HT1080 (cell line): ENCODE measurements around the gene XAF1. TPM values are rescaled to one million over a fixed set of nuclear protein-coding genes. Genes with fewer than 3 reads are reported as not detected.
"Not testable (repeated sequence)": the region's sequence is repeated elsewhere in the genome, so short reads cannot be mapped to it uniquely, and the experiment has no call there.

Source experiments
- DNase-seq: peaks from one replicate; pipeline ENCODE4 v3.0.0-alpha.2; 2015; ENCODE audit warnings: low read depth
- polyA plus RNA-seq, 2 experiments: library from polyadenylated mRNA; depleted of rRNA; stranded (reverse); fragments of >200 nt; gene quantifications; 2 replicates each; pipeline ENCODE4 v1.2.3, GENCODE V29; 2015
- total RNA-seq: library from RNA; depleted of rRNA; stranded (reverse); fragments of >200 nt; shearing (Covaris generic); gene quantifications from 2 replicates; pipeline ENCODE4 v1.2.3, GENCODE V29; 2014; rRNA removed

XAF1 gene, protein sequence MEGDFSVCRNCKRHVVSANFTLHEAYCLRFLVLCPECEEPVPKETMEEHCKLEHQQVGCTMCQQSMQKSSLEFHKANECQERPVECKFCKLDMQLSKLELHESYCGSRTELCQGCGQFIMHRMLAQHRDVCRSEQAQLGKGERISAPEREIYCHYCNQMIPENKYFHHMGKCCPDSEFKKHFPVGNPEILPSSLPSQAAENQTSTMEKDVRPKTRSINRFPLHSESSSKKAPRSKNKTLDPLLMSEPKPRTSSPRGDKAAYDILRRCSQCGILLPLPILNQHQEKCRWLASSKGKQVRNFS
- total RNA-seq = not detected in 2 replicates
- 0.10 and 0.29 TPM in 2 replicates for polyA plus RNA-seq (2015; cell fraction: cytosol; rRNA removed)
- polyA plus RNA-seq (2015; cell fraction: nucleus; rRNA removed) = 1.1 and 1.2 TPM in 2 replicates

DNA sequence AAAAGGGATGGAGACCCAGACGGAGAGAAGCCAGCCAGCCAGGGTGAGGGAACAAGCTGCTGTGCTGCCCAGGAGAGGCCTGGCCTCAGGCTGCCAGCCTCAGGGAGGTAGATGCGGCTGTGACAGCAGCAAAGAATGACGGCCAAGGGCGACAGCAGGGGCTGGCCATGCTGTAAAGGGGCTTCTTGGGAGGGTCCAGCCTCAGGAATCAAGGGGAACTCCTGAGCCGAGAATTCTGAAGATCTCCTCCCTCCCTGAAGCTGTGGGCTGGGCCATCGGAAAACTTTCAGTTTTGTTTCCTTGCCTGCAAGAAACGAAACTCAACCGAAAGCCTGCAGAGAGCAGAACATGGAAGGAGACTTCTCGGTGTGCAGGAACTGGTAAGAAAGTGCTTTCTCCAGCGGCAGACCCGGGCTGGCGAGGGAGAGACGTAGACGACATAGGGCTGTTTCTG, at the start of gene XAF1:
TSS of gene XAF1 (plus strand) at position 316 of the 454 bp plus-strand sequence. CDS start at position 349, 33 bp downstream.
- no peak for DNase-seq

DNA sequence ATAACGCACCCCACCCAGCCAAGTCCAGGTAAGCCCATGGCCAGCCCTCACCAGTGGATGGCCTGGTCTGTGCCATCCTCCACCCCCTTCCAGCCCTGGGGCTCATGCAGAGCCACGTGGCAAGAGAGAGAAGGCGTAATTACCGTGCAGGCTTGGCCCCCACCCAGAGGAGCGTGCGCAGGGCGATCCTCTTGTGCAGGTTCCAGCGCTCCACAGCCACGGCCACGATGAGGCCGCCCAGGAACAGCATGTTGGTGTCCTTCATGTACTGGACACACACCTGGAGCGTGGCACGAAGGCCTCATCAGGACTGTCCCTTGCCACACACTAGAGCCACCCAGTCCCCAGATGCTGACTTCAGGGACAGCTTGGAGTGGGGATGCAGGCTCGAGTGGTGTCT, 49.3 kb upstream of the XAF1 start:
- DNase-seq = no peak

DNA sequence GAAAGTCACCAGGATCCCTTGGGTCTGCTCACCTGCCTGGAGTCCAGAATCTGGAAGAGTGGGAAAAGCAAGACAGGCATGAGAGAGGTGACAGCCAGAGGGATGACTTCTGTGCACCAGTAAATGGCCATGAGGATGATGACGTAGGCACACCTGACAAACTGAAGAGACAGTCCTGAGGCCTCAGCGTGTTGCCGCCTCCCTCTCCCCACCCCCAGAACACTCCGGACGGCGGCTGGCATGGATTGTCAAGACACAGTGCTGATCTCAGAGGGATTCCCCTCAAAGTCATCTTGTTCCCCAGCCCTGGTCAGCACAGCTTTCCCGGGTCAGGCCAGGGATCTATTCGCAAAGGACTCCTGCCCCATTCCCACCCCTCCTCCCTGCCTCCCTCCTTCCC, 48.9 kb upstream of the XAF1 start:
- no peak for DNase-seq

DNA sequence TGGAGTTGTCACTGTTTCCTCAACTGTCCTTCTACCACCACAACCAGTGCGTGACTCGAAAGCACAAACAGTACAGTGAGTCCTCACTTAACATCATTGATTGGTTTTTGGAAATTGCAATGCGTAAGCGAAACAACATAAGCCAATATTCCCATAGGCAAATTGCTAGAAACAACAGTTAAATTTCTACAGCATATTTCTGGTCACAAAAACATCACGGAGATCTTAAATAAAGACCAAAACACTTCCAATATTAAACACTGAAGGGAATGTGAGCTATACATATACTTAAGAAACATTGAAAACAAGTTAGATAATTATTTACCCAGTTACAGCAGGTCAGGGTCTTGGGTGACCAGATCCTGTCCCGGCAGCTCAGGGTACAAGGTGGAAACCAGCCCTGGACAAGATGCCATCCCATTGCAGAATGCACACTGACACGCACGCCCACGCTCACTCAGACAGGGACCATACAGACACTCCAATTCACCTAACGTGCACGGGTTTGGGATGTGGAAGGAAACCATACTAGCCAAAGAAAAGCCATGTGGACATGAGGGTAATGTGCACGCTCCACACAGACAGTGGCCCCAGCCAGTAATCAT, 47.4 kb upstream of the XAF1 start:
- no peak for DNase-seq

DNA sequence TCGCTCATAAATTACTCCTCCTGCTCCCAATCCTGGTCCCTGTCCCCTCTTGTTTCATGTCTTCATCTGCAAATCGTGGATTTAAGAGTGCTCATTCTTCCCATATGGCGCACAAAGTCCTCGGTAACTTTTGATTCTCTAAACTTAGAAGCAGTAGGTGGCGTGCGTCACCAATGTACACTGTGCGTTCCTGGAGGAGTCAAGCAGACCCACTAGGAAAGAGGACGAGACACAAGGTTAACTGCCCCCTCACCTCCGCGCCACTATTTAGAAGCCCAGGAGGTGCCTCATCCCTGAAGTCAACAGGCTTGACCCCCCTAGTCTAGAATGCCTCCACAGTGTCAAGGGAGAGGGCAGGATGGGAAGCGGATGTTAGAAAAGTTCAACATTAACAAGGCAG, 45.5 kb upstream of the XAF1 start:
- DNase-seq = no peak

DNA sequence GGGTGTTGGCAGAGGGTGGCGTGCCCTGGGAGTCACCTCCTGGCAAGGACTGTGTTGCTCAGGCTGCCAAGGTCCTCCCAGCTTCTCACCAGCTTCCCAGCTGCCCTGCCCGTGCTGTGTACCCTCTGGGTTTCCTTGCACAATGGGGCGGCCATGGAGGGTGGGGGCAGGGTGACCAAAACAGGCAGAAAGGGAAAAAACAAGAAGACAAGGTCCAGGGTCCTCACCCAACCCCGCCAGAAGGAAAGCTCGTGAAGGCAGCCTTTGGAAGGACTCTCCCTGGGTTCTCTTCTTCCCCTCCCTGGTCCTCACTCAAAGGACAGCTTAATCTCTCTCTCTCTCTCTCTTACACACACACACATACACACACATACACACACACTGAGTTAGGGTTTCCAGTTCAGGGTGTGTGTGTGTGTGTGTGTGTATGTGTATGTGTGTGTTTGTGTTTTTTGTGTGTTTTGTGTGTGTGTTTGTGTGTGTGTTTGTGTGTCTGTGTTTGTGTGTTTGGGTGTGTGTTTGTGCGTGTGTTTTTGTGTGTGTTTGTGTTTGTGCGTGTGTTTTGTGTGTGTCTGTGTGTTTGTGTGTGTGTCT, 44.7 kb upstream of the XAF1 start:
- no peak for DNase-seq

DNA sequence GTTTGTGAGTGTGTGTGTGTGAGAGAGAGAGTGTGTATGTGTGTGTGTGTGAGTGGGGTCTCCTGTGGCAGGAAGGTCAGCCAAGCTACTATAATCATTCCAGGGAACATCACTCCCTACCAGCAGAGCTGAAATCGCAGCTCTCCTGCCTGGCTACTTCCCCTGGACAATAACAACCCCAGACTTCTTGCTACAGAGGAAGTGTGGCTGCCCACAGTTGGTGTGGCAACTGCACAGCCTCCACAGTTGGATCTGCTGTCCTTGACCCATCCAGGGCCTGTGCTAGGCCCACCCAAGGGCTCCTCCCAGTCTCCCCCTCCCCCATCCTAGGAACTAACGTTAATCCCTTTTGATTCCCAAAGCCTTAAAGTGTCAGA, 44.2 kb upstream of the XAF1 start:
- no peak for DNase-seq

DNA sequence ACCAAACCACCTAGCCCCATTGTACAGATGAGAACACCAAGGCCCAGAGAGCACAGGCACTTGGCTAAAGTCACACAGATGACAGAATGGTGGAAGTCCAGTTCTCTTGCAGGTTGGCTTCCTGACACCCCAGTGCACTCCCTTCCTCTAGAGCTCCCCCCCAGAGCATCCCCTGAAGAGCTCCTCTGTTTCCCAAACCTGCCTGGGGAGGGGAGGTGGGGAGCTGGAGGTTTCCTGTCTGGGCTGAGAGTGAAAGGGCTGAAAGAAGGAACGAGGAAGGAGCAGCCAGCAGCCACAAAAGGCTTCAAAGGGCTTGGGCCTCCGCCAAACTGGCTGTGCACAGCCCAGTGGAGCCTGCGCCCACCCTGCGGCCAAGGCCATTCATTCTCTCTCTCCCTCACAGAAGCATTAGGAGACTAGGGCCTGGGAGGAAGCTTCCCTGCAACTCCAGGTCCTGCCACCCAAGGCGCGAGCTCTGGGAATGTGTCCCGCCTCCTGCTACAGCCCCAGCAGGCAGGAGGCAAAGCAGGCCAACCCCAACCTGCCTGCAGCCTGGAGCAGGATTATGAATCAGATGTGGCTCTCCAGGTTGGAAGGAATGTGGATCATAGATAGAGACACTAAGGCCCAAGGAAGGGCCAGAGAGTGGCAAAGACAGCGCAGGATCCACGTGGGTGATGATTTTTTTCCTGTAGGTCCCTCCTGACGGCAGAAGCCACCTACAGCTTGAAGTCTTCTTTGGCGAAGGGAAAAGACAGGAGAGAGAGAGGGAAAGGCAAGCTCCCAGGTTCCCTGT, 43.6 kb upstream of the XAF1 start:
- peak; percentile 8 for DNase-seq

DNA sequence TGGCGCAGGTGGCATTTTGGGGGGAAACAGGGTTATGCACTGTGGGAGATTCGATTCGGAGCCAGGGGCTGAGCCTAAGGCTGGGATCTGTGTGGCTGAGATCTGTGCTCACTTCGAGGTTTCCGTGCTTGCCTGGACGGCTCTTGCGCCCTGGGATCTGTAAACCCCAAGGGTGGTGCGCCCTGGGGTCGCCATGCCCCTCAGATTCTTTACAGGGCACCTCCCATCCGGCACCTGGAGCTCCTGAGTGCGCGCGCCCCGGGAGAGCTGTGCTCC, 43.1 kb upstream of the XAF1 start:
- no peak for DNase-seq

DNA sequence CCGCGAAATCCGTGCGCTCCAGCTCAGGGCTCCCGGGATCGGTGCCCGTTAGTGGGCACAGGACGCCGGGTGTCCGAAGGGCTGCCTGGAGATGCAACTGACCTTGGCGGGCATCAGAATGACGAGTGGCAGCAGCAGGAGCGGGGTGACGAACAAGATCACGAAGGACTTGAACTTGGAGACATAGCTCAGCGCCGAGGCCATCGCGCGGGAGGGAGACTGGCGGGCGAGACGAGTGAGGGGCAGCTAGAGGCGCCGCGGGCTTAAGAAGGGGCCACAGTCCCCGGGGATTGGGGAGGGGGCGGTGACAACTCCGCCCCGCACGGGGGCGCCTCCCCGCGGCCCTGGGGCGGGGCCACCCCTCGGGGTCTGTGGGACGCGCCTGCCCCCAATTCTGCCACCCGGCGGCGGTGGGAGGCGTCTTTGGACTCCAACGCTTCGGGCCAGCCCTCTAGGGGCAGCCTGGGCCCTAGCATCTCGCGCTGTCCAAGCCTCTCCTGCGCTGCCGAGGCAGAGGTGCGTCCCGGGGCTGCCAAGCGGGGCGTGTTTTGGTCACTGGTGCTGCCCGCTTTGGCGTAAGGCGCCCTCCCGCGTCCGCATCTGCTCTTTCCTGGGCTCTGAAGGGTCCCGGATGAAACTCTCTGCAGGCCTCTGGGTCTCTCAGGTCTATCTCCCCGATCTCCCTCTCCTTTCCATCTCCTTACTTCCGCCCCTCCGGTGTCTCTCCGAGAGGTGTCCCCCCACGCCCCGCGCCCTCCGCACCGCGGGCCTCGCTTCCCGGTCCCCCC, 42.5 kb upstream of the XAF1 start, which contains the start of gene SLC13A5:
TSS of gene SLC13A5 (minus strand) at position 240 of the 788 bp plus-strand sequence. CDS start at position 204, 36 bp downstream.
- no peak for DNase-seq

DNA sequence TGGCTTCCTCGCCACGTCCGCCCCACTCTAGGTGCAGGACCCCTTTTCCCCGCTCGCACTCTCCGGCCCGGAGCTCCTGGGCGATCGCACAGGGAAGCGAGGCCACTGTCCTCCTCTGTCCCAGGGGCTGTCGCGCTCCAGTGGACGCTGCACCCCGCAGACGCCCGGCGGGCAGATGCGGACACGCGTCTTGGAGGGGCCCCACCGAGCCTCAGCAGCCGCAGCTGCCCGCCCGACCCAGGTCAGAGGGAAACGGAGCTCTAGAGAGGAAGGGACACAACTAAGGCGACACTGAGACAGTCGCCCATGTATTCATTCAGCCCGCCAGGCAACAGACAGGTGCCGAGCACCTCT, 42.0 kb upstream of the XAF1 start:
- no peak for DNase-seq

DNA sequence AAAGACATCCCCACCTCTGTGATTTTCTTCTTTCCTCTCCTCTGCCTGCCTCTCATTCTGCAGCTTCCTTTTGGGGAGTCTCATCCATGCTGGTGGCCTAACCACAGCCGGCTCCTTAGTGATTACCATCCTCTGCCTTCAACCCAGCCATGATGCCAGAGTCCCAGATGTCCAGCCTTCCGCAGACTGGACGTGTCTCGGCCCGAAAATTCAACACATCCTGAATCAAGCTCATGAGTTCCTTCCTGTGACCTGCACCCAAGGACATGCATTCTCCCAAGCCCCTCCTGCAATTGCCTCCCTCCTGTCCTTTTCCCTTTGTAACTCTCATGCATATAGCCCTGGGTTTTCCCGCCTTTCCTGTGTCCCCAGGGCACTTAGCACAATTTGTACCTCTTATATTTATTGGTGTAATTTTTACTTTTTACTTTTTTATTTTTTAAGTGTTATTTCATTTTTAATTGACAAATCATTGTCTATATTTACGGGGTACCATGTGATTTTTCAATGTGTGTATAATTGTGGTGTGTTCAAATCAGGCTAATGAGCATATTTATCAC, 41.5 kb upstream of the XAF1 start:
- DNase-seq = no peak

DNA sequence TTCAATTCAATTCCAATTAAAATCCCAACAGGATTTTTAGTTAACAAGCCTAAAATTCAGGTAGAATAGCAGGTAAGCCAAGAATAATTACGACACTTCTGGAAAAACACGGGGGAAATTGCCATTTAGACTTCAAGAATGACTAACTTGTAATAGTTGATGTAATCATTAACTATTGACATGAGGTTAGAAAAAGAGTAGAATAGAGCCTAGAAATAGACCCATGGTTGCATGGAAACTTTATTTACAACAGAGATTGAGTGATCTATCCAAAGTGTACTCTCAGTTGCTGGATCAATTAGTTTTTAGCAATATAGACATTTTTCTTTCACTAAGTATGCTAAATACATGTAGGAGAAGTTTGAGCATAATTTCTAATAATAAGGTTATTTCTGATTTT, 39.1 kb upstream of the XAF1 start:
- no peak for DNase-seq

DNA sequence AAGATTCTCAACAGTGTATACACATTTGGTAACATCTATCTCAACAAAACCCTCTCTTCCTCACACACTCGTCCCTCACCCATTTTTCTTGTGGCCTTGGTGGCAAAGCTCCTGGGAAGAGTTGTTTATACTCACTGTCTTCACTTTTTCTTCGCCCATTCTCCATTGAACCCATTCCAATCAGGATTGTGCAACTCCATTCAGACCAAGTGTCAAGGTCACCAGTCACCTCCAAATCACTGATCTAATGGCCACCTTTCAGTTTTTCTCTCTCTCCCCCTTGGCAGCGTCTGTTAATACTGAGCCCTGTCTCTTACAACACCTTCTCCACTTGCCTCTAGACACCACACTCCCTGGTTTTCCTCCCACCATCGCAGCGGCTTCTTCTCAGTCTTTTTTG, 34.1 kb upstream of the XAF1 start:
- no peak for DNase-seq

DNA sequence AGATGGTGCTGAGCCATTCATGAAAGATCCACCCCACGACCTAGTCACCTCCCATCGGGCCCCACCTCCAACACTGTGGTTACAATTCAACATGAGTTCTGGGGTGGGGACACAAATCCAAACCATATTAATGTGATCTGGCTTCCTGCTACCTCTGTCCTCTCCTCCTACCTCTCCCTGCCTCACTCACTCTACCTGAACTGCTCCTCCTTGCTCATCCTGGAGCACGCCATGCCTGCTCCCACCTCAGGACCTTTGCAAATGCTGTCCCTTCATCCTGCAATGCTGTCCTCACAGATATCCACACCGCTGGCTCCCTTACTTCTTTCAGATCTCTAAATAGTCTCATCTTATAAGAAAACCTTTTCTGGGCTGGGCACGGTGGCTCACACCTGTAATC, 31.8 kb upstream of the XAF1 start:
- DNase-seq = no peak

DNA sequence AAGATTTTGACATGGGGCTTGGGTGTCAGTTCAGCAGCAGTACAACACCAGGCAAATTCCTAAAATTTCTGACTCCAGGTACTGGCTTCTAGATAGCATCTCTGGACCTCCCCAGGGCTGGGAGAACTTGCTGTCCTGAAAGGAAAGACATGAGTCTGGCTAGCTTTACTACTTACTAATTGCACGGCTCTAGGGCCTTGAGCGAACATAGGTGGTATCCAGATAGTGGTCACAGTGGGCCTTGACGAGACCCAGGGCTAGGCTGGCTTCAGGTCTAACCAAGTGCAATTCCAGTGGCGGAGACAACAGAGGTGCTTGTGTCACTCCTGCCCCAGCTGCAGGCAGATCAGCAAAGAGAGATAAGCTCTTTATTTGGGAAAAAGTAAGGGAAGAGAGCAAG, 26.3 kb upstream of the XAF1 start:
- no peak for DNase-seq

DNA sequence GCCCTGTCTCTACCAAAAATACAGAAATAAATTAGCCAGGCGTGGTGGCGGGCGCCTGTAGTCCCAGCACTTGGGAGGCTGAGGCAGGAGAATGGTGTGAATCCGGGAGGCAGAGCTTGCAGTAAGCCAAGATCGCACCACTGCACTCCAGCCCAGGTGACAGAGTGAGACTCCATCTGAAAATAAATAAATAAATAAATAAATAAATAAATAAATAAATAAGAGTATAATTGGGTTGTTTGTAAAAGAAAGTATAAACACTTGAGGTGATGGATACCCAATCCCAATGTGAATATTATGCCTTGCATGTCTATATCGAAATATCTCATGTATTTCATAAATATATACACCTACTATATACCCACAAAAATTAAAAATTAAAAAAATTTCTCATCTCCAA, 9.2 kb upstream of the XAF1 start:
- DNase-seq = not testable (repeated sequence)

DNA sequence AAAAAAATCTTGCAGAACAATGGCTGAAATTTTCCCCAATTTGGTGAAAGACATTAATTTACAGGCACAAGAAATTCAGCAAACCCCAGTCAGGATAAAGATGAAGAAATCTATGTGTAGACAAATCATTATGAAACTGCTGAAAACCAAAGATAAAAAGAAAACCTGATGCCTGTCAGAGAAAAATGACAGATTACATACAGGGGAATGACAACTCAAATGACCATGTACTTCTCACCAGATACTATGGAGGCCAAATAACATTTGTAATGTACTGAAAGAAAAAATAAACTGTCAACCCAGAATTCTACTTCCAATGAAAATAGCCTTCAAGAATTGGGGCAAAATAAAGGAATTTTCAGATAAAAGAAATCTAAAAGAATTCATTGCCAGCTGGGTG, 7.2 kb upstream of the XAF1 start:
- no peak for DNase-seq

DNA sequence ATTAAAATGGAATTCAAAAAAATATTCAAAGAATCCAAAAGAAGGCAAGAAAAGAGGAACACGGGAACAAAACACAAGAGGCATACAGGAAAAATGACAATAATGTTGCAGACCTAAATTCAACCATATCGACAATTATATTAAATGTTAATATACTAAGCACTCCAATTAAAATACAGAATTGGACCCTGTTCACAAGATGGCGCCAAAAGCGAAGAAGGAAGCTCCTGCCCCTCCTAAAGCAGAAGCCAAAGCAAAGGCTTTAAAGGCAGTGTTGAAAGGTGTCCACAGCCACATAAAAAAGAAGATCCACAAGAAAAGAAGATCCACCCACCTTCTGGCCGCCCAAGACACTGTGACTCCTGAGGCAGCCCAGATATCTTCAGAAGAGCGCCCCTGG, 6.3 kb upstream of the XAF1 start:
- DNase-seq = no peak

DNA sequence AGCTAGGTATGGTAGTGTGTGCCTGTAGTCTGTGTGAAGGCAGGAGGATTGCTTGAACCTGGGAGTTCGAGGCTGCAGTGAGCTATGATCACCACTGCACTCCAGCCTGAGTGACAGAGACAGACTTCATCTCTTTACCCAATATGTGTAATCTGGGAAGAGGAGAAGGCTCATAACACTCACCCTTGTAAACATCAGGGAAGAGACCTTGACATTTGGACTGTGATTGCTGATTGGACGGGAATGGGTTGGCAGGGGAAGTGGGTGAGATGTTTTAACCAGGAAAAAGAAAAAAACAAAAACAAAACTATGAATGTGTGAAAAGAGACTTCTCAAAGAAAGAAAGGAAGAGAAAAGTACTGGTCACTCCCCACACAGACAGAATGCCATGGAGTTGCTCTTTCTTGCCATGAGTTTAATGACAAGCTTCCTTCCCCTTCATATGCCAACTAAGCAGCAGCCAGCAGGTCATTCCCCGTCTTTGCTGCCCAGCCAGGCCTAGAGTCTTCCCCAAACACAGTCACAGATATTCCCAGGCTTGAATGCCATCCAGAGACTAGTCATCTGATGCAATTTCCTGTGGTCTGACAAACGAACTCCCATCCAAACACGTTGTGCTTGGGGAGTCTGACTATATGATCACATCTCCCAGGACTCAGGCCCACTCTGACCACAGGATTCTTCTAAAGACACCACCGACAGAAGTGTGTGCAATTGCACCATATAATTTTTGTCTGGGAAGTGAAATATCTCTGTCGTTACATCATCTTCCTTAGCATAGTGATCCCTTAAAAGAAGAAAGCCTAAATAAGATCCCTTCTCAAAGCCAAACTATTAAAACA, 3.6 kb upstream of the XAF1 start:
- peak; percentile 98 for DNase-seq
